ENCODE measurements around the gene CD79B. TPM values are rescaled to one million over a fixed set of nuclear protein-coding genes. Genes with fewer than 3 reads are reported as not detected.

The CD79B gene
- total RNA-seq, 2 donors from 2014 or later = not detected

DNA sequence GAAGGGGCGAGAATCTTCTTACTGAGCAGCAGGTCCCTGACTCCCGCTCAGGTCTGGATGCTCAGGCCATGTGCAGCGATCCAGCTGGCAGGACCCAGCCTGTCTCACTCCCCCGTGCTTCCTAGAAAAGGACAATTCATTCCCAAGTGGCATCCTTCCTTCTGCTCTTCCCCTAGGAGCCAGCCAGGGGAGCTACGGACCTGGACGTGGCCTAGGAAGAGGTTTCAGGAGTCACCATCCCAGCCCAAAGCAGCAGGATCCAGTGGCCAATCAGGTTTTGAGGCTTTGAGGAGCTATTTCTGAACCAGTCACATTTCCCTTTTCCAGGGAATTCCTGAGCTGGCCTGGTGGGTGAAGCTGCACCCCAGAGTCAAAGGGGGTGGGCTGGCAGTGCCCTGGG lies 7.8 kb upstream of the CD79B start:
- Histone ChIP-seq H3K9me3 (no peaks in the 10 kb centered on the region), H3K27me3 (no peaks in the 10 kb centered on the region), H3K36me3 (replicated peaks in 1 of 2; ENCODE audit: insufficient read depth in 1 of 2, low read depth in 2 of 2) (no peaks in the 10 kb centered on the region), H3K27ac (no peak overlapping the region), H3K4me3 (no peak overlapping the region), H3K4me1 (no peaks in the 10 kb centered on the region)
- TF ChIP-seq, protein P1, sequence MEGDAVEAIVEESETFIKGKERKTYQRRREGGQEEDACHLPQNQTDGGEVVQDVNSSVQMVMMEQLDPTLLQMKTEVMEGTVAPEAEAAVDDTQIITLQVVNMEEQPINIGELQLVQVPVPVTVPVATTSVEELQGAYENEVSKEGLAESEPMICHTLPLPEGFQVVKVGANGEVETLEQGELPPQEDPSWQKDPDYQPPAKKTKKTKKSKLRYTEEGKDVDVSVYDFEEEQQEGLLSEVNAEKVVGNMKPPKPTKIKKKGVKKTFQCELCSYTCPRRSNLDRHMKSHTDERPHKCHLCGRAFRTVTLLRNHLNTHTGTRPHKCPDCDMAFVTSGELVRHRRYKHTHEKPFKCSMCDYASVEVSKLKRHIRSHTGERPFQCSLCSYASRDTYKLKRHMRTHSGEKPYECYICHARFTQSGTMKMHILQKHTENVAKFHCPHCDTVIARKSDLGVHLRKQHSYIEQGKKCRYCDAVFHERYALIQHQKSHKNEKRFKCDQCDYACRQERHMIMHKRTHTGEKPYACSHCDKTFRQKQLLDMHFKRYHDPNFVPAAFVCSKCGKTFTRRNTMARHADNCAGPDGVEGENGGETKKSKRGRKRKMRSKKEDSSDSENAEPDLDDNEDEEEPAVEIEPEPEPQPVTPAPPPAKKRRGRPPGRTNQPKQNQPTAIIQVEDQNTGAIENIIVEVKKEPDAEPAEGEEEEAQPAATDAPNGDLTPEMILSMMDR (IDR thresholded peaks at IDR 0.05) = no peak
- TF ChIP-seq POLR2A (IDR thresholded peaks at IDR 0.05) = no peak
- WGBS, 2 donors = 72 to 84% methylated on average over 6 of the region's 6 CpGs
- no peak for ATAC-seq
- DNase-seq = no peak
- intact Hi-C loops (cut with DNase I) = no loop called here

DNA sequence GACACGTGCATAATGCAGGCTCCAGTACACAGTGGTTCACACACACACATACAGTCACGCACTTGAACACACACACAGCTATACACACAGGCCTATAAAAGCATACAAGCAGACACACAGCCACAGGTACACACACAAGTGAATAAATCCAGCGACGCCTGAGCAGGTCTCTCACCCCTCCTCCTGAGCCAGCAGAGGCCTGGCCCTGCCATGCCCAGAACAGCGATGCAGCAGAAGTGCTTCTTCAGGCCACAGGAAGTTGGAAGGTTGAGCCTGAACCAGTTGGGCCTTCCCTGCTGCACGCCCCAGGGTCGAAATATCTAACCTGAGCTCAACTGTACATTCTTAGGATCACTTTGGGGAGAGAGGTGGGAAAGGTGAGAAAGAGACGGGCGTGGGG lies 7.3 kb upstream of the CD79B start:
- Histone ChIP-seq H3K4me1 (no peaks in the 10 kb centered on the region), H3K27ac (no peak overlapping the region), H3K9me3 (no peaks in the 10 kb centered on the region), H3K36me3 (replicated peaks in 1 of 2; ENCODE audit: insufficient read depth in 1 of 2, low read depth in 2 of 2) (no peaks in the 10 kb centered on the region), H3K27me3 (no peaks in the 10 kb centered on the region), H3K4me3 (no peak overlapping the region)
- intact Hi-C loops (cut with DNase I) = no loop called here
- WGBS, 2 donors = 81 to 88% methylated on average over 8 of the region's 9 CpGs
- ATAC-seq (no peak), DNase-seq (no peak)
- no peak for TF ChIP-seq POLR2A (IDR thresholded peaks at IDR 0.05)
- TF ChIP-seq, protein P1 (IDR thresholded peaks at IDR 0.05) = no peak

DNA sequence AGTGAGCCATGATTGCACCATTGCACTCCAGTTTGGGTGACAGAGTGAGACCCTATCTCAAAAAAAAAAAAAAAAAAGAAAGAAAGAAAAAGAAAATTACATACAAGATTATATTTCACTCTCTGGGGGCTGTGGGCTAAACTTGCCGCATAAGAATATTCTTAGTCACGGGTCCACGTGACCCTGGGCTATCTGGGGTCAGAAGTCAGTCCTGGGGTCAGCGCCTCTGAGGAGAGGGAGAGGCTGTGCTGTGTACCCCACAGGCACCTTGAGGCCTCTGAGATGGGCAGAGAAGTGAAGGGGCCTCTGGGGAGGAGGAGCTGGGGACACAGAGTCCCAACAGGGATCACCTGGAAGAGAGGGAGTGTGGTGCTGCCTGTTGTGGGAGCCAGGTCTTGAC lies 5.8 kb upstream of the CD79B start:
- no peak for TF ChIP-seq POLR2A (IDR thresholded peaks at IDR 0.05)
- TF ChIP-seq, protein P1 (IDR thresholded peaks at IDR 0.05) = no peak
- no peak for ATAC-seq
- no peak overlapping the region for H3K4me3 ChIP-seq
- intact Hi-C loops (cut with DNase I) = no loop called here
- no peak overlapping the region for H3K27ac ChIP-seq
- H3K4me1 ChIP-seq = no peaks in the 10 kb centered on the region
- 78 to 92% methylated on average over 4 of the region's 4 CpGs for WGBS, 2 donors
- no peaks in the 10 kb centered on the region for H3K36me3 ChIP-seq (replicated peaks in 1 of 2; ENCODE audit: insufficient read depth in 1 of 2, low read depth in 2 of 2)
- no peaks in the 10 kb centered on the region for H3K9me3 ChIP-seq
- no peak for DNase-seq
- H3K27me3 ChIP-seq = no peaks in the 10 kb centered on the region

DNA sequence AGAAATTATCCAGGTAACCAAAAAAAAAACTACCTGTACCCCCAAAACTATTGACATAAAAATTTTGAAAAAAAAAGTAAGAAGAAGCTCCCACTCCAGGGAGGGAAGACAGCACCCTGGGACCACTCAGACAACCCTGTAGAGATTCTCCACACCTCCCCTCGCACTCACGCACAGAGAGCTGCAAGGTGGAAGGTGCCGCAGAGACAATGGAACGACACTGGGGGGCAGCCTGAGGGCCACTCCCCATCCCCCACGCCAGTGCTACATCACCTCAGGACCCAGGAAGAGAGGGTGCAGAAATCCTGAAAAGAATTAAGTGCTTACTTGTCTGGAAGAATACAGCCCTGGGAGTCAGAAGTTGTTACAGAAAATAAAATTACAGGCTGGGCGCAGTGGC lies 5.2 kb upstream of the CD79B start:
- no peaks in the 10 kb centered on the region for H3K27me3 ChIP-seq
- DNase-seq (no peak), ATAC-seq (no peak)
- 77 to 88% methylated on average over 6 of the region's 6 CpGs for WGBS, 2 donors
- H3K36me3 ChIP-seq (replicated peaks in 1 of 2; ENCODE audit: insufficient read depth in 1 of 2, low read depth in 2 of 2) = no peaks in the 10 kb centered on the region
- intact Hi-C loops (cut with DNase I) = no loop called here
- no peak overlapping the region for H3K27ac ChIP-seq
- H3K4me1 ChIP-seq = no peaks in the 10 kb centered on the region
- H3K9me3 ChIP-seq = no peaks in the 10 kb centered on the region
- TF ChIP-seq, protein P1 (IDR thresholded peaks at IDR 0.05) = no peak
- TF ChIP-seq POLR2A (IDR thresholded peaks at IDR 0.05) = no peak
- H3K4me3 ChIP-seq = no peak overlapping the region

DNA sequence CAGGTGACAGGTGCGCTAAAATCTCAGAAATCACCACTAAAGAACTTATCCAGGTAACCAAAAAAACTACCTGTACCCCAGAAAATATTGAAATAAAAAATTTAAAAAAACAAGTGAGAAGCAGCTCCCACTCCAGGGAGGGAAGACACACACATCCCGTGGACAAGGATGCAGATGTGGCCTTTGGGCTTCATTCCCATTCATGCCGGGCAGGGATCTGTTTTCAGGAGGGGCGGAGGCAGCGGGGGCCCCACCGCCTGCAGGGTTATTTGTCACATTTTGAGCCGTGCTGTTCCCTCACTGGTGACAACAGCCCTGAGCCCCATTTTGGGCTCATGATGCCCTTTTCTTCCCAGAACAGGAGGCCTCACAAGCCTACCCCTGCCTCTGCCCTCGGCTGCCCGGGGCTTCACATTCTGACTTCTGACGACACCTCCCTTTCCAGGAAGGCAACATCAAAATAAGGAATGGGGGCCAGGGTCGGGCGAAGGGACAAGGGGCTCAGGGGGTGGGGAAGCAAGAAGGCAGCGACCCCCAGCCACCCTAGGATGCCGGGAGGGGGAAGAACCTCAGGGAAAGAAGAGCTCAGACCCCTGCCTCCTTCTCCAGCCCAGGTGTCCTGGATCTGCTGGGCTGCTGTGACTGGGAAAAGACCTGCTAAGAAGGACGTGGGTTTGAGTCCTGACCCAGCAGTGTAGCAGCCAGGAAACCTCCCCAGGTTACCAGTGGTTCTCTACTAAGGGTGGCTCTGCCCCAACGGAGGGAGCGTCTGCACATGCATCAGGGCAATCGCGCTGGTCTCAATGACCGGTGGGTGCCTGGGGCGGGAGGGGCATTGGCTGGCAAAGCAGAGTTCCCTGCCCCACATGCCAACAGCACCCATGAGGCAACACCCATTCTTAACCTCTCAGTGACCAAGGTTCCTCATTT lies 2.3 kb upstream of the CD79B start:
- WGBS, 2 donors = 80 to 81% methylated on average over 18 to 21 of the region's 21 CpGs
- TF ChIP-seq POLR2A (IDR thresholded peaks at IDR 0.05) = no peak
- TF ChIP-seq, protein P1 (IDR thresholded peaks at IDR 0.05) = no peak
- H3K27ac ChIP-seq = no peak overlapping the region
- no peaks in the 10 kb centered on the region for H3K27me3 ChIP-seq
- DNase-seq = no peak
- H3K36me3 ChIP-seq (replicated peaks in 1 of 2; ENCODE audit: insufficient read depth in 1 of 2, low read depth in 2 of 2) = no peaks in the 10 kb centered on the region
- no peaks in the 10 kb centered on the region for H3K9me3 ChIP-seq
- intact Hi-C loops (cut with DNase I) = no loop called here
- no peak for ATAC-seq
- H3K4me3 ChIP-seq = no peak overlapping the region
- H3K4me1 ChIP-seq = no peaks in the 10 kb centered on the region

Data from body of pancreas (tissue), 4 donors.